Bronchial epithelial cell (primary cell): Measurements from ENCODE around the gene P3H2. TPM values are rescaled to one million over a fixed set of nuclear protein-coding genes. Genes with fewer than 3 reads are reported as not detected.

Experiments used
- DNase-seq: peaks from one replicate; pipeline ENCODE4 v3.0.0-alpha.2; 2010; ENCODE audit warnings: low read depth
- FAIRE-seq: peaks from 2 replicates; lab custom pipeline; 2011; peaks lifted over from hg19 to GRCh38; lab: Jason Lieb, UNC
- H3K27me3 ChIP-seq: 2 replicates; pipeline ENCODE4 v1.5.1; 2011; ENCODE audit warnings: low read length; ENCODE audit not compliant: control insufficient read depth, insufficient read depth
- H3K36me3 ChIP-seq: 2 replicates; pipeline ENCODE4 v1.5.1; 2011; ENCODE audit warnings: low read length; ENCODE audit not compliant: control insufficient read depth, insufficient read depth
- H3K4me3 ChIP-seq: 2 replicates; pipeline ENCODE4 v1.5.1; 2011; ENCODE audit warnings: mild to moderate bottlenecking, low read depth, low read length, control low read depth
- CTCF ChIP-seq: IDR thresholded peaks from 2 replicates; pipeline ENCODE4 v1.5.1; 2011; ENCODE audit warnings: mild to moderate bottlenecking, moderate library complexity, low read length, control low read depth, inconsistent platforms; ENCODE audit not compliant: insufficient read depth, severe bottlenecking
- total RNA-seq: library from RNA; depleted of rRNA; stranded (reverse); fragments of >200 nt; gene quantifications from 2 replicates; pipeline ENCODE4 v1.2.1, GENCODE V29; 2014

The P3H2 gene
- total RNA-seq, 1 donor from 2014 or later = 7.6 TPM

- Histone ChIP-seq H3K4me3 (no peak overlapping the region), H3K36me3 (no peaks in the 10 kb centered on the region), H3K27me3 (no peaks in the 10 kb centered on the region)
- no peak for TF ChIP-seq CTCF
- DNase-seq = peak; percentile 72
- no peak for FAIRE-seq
These were observed 49.9 kb downstream of the P3H2 start for GRCh38 chr3:190070622-190071347.

DNA sequence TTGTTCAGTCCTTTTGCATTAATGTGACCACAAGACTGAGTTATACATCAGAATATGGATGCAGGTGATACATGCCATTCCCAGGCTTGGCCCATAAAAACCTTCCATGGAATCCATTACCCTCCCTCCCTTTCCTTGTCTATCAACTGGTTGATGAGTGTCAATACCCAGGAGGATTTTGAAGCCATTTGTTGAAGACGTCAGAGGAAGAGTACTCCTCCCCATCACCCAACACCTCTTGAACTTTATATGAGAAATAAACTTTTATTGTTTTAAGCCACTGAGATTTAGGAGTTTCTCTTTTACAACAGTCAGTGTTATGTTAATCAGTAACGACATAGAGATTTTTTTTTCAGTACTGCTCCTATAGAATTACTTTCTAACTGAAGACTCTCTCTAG, 55.5 kb downstream of the P3H2 start:
- Histone ChIP-seq H3K27me3 (no peaks in the 10 kb centered on the region), H3K36me3 (no peaks in the 10 kb centered on the region), H3K4me3 (no peak overlapping the region)
- no peak for DNase-seq
- no peak for TF ChIP-seq CTCF
- no peak for FAIRE-seq

- H3K36me3 ChIP-seq = no peaks in the 10 kb centered on the region
- DNase-seq = no peak
- no peaks in the 10 kb centered on the region for H3K27me3 ChIP-seq
- no peak for TF ChIP-seq CTCF
- no peak for FAIRE-seq
- H3K4me3 ChIP-seq = no peak overlapping the region
These were observed 56.0 kb downstream of the P3H2 start for GRCh38 chr3:190064659-190065058.

GRCh38 chr3:190064112-190064511, 56.6 kb downstream of the P3H2 start:
- DNase-seq (peak; percentile 97), FAIRE-seq (no peak)
- Histone ChIP-seq H3K27me3 (no peaks in the 10 kb centered on the region), H3K4me3 (no peak overlapping the region), H3K36me3 (no peaks in the 10 kb centered on the region)
- TF ChIP-seq CTCF = no peak

DNA sequence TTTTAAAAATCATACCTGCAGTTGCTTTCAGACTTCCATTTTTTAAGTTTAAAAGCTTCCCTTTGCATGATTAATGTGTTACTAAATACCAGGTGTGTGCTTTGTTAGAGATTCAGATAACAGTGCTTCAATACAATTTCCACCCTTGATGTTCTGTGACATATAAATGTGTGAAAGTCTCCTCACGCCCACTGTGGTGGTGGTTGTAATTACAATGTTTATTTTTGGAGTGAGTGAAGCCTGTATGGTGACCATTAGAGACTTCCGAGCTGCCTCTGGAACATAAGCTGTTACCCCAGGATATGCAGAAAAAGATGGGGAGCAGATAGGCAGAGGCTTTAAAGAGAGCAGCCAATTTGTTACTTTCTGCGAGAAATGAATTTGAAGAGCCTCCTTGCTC, 57.2 kb downstream of the P3H2 start:
- no peak for FAIRE-seq
- H3K4me3 ChIP-seq = no peak overlapping the region

More for the DNA sequence above, 57.2 kb downstream of the P3H2 start:
- no peaks in the 10 kb centered on the region for H3K36me3 ChIP-seq
- no peak for DNase-seq
- no peaks in the 10 kb centered on the region for H3K27me3 ChIP-seq
- TF ChIP-seq CTCF = no peak
